ENCODE data around the gene CRTC1. TPM values are rescaled to one million over a fixed set of nuclear protein-coding genes. Genes with fewer than 3 reads are reported as not detected.

Gene CRTC1
- polyA plus RNA-seq, 2 of the 4 experiments (the other 2 are of a cell fraction), result 0.87 to 4.0 TPM

DNA sequence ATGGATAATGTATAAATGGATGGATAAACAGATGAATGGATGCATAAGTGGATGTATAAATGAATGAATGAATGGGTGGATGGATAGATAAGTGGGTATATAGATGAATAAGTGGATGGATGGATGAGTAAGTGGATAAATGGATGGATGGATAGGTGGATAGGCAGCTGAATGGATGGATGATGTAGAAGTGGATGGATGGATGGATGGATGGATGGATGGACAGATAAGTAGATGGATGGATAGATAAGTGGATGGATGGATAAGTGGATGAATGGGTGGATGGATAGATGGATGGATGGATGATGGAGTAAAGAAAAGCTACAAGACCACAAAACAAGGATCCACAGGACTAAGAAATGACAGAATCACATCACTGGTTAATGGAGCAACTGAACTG is 116.6 kb downstream of the CRTC1 start:
- no peak for TF ChIP-seq ESRRA (IDR thresholded peaks at IDR 0.05; ENCODE audit: borderline replicate concordance, low read length)
- TF ChIP-seq, protein P1, sequence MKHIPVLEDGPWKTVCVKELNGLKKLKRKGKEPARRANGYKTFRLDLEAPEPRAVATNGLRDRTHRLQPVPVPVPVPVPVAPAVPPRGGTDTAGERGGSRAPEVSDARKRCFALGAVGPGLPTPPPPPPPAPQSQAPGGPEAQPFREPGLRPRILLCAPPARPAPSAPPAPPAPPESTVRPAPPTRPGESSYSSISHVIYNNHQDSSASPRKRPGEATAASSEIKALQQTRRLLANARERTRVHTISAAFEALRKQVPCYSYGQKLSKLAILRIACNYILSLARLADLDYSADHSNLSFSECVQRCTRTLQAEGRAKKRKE (CRISPR knock-in tag; IDR thresholded peaks at IDR 0.05; ENCODE audit: low read depth), result no peak
- no peak for TF ChIP-seq TFCP2L1 (CRISPR knock-in tag; IDR thresholded peaks at IDR 0.05)
- no peak for TF ChIP-seq RAD21 (conservative IDR thresholded peaks at IDR 0.05 in 1 of 2, IDR thresholded peaks at IDR 0.05 in 1 of 2)
- no peak for TF ChIP-seq ZSCAN20 (CRISPR knock-in tag; IDR thresholded peaks at IDR 0.05)
- TF ChIP-seq MAFK (IDR thresholded peaks at IDR 0.05; ENCODE audit: partially characterized antibody), result no peak
- FAIRE-seq, result no peak
- ATAC-seq, result no peak

DNA sequence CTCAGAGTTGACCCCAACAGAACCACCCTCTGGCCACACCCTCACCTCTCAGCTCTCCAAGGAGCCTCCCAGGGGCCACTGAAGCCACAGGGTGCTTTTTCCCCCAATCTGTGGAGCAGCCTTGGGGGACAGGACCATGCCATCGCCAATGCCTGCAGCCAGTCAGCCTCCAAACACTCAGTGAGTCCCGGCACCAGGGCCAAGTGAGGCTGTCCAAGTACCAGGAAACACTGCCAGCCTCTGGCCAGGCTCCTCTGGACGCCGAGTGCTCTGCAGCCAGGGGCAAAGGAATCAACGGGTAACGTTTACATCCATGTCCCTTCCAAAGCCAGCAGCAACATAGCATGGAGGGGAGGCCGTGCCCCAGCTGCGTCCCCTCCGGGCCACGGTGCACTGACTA is 117.2 kb downstream of the CRTC1 start:
- DNase-seq (ENCODE audit: low read depth in 1 of 2, low spot score in 1 of 2) (no peak), ATAC-seq (peak; percentile 37 to 44; a peak in 2 of 6 replicates), FAIRE-seq (no peak)
- ChIA-PET POLR2A (no interaction called here), CTCF (interaction anchor here (0.5 to 0.6 kb wide), 2 partner anchors 45 to 48 kb away, joined by 3 read pairs; no protein-coding TSS in a partner anchor)
- Histone ChIP-seq H3K27ac (no peak overlapping the region), H3K9me3 (no peaks in the 10 kb centered on the region), H3K4me1 (no peaks in the 10 kb centered on the region), H3K4me3 (no peak overlapping the region), H3K4me2 (no peak overlapping the region)
- 0% methylated on average over 2 of the region's 10 CpGs for WGBS (ENCODE audit: missing lambda C conversion rate)
- TF ChIP-seq EHF (CRISPR knock-in tag; IDR thresholded peaks at IDR 0.05) (no peak), ZFP36 (IDR thresholded peaks at IDR 0.05; ENCODE audit: borderline replicate concordance, partially characterized antibody) (no peak), EHMT2 (IDR thresholded peaks at IDR 0.05; ENCODE audit: low read depth) (no peak), POLR2AphosphoS2 (conservative IDR thresholded peaks at IDR 0.05; ENCODE audit: low read length) (no peak), MAFK (IDR thresholded peaks at IDR 0.05; ENCODE audit: partially characterized antibody) (no peak), HDAC2 (IDR thresholded peaks at IDR 0.05) (no peak), HOXB5 (CRISPR knock-in tag; IDR thresholded peaks at IDR 0.05) (no peak), CHD4 (IDR thresholded peaks at IDR 0.05; ENCODE audit: borderline replicate concordance) (no peak), KDM5A (IDR thresholded peaks at IDR 0.05) (no peak), BHLHE40 (IDR thresholded peaks at IDR 0.05; ENCODE audit: low read depth, low read length) (no peak), ZC3H11A (IDR thresholded peaks at IDR 0.05) (no peak), FOXS1 (CRISPR knock-in tag; IDR thresholded peaks at IDR 0.05) (no peak), EP300 (IDR thresholded peaks at IDR 0.05) (no peak)
- TF ChIP-seq, protein P1 (CRISPR knock-in tag; IDR thresholded peaks at IDR 0.05; ENCODE audit: low read depth), result no peak
- TF ChIP-seq, protein P2, sequence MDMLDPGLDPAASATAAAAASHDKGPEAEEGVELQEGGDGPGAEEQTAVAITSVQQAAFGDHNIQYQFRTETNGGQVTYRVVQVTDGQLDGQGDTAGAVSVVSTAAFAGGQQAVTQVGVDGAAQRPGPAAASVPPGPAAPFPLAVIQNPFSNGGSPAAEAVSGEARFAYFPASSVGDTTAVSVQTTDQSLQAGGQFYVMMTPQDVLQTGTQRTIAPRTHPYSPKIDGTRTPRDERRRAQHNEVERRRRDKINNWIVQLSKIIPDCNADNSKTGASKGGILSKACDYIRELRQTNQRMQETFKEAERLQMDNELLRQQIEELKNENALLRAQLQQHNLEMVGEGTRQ (IDR thresholded peaks at IDR 0.05), result no peak
- TF ChIP-seq, protein P3, sequence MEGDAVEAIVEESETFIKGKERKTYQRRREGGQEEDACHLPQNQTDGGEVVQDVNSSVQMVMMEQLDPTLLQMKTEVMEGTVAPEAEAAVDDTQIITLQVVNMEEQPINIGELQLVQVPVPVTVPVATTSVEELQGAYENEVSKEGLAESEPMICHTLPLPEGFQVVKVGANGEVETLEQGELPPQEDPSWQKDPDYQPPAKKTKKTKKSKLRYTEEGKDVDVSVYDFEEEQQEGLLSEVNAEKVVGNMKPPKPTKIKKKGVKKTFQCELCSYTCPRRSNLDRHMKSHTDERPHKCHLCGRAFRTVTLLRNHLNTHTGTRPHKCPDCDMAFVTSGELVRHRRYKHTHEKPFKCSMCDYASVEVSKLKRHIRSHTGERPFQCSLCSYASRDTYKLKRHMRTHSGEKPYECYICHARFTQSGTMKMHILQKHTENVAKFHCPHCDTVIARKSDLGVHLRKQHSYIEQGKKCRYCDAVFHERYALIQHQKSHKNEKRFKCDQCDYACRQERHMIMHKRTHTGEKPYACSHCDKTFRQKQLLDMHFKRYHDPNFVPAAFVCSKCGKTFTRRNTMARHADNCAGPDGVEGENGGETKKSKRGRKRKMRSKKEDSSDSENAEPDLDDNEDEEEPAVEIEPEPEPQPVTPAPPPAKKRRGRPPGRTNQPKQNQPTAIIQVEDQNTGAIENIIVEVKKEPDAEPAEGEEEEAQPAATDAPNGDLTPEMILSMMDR (IDR thresholded peaks at IDR 0.05), result no peak
- TF ChIP-seq, protein P4, sequence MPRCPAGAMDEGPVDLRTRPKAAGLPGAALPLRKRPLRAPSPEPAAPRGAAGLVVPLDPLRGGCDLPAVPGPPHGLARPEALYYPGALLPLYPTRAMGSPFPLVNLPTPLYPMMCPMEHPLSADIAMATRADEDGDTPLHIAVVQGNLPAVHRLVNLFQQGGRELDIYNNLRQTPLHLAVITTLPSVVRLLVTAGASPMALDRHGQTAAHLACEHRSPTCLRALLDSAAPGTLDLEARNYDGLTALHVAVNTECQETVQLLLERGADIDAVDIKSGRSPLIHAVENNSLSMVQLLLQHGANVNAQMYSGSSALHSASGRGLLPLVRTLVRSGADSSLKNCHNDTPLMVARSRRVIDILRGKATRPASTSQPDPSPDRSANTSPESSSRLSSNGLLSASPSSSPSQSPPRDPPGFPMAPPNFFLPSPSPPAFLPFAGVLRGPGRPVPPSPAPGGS (IDR thresholded peaks at IDR 0.05), result no peak

More for the DNA sequence above, 116.6 kb downstream of the CRTC1 start:
- H3K27ac ChIP-seq, result no peak overlapping the region
- no peak for DNase-seq (ENCODE audit: low read depth in 1 of 2, low spot score in 1 of 2)
- no peaks in the 10 kb centered on the region for H3K4me1 ChIP-seq
- H3K9me3 ChIP-seq, result no peaks in the 10 kb centered on the region
- H3K4me3 ChIP-seq, result no peak overlapping the region
- ChIA-PET CTCF (interaction anchor here (0.5 kb wide), 1 partner anchor 44 kb away, joined by 3 read pairs; no protein-coding TSS in a partner anchor), POLR2A (no interaction called here)
- no peak overlapping the region for H3K4me2 ChIP-seq

Data from A549 (cell line).